HG03280 (cell line): ENCODE data around the gene SRSF9.

ENCODE experiments used
- ATAC-seq: cut with Tn5 transposase; IDR thresholded peaks from one replicate; pipeline ENCODE4 v1.9.1; 2021; ENCODE audit warnings: mild to moderate bottlenecking, moderate library complexity; ENCODE audit not compliant: unreplicated experiment

Gene SRSF9

GRCh38 chr12:120413901-120414695, 55.5 kb downstream of the SRSF9 start:
- no peak for ATAC-seq

GRCh38 chr12:120412421-120412820, 57.1 kb downstream of the SRSF9 start:
- ATAC-seq, result no peak
